NCI-H345 treated with DMSO at 0.1 percent for 48 hours (cell line): ENCODE results near the gene KRT86.
"Not testable (repeated sequence)": the region's sequence is repeated elsewhere in the genome, so short reads cannot be mapped to it uniquely, and the experiment has no call there.

ENCODE experiments used
- DNase-seq: peaks from one replicate; lab custom pipeline; 2025; ENCODE audit not compliant: unreplicated experiment; lab: John Stamatoyannopoulos, UW

Gene KRT86

DNA sequence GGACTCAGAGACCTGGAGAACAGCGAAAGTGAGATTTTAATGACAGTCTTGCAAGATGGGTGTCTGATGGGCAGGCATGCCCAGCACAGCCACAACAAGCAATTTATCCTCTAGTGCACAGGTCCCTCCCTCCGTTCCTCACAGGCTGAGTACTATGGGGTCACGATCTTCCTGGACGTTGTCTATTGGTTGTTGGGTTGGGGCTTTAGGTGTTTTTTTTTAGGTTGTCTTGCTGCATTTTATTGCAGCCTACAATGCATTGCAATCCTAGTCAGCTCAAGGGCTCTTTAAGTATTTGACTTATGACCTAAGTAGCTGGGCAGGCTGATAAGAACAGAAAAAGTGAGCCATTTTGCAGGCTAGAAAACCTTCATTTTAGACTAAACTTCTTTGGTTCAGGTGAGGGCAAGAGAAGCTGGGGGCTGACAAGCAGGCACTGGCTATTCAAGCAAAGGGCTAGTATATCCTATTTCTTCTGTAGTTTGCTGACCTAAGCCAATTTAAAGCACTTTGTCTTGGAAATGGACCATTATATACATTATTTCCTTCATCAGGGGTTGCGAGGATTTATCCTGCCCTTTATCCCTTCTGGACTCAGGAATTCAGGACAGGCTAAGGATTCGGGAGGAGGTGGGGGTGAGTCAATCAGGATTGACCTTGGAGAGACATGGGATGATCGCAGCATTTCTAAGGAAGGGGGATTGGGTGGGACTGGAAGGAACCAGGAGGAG is 35.4 kb upstream of the KRT86 start:
- no peak for DNase-seq

DNA sequence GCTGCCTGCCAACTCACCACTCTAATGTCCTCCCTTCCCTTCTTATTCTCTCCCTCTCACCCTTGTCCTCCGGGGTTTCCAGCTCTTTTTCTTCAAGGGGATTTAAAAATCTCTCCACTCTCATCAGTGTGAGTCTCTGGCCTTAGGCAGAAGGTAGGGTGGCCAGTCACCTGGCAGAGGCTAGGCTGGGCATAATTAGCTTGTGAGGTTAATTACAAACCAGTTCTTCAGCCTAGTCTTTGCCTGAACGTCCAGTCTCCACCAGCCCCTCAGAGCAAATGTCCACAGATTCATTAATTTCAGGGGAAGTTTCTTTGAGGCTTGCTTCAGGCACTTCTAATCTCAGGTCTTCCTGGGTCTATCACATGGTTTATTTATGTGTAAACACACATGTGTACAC is 34.7 kb upstream of the KRT86 start:
- no peak for DNase-seq

DNA sequence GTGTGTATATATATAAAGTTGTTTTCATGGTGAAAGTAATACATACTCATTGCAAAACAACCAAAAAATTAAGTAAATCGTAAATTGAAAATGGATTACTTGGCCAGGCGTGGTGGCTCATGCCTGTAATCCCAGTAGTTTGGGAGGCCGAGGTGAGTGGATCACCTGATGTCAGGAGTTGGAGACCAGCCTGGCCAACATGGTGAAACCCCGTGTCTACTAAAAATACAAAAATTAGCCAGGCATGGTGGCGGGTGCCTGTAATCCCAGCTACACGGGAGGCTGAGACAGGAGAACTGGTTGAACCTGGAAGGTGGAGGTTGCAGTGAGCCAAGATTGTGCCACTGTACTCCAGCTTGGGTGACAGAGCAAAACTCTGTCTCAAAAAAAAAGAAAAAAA is 34.2 kb upstream of the KRT86 start:
- not testable (repeated sequence) for DNase-seq

DNA sequence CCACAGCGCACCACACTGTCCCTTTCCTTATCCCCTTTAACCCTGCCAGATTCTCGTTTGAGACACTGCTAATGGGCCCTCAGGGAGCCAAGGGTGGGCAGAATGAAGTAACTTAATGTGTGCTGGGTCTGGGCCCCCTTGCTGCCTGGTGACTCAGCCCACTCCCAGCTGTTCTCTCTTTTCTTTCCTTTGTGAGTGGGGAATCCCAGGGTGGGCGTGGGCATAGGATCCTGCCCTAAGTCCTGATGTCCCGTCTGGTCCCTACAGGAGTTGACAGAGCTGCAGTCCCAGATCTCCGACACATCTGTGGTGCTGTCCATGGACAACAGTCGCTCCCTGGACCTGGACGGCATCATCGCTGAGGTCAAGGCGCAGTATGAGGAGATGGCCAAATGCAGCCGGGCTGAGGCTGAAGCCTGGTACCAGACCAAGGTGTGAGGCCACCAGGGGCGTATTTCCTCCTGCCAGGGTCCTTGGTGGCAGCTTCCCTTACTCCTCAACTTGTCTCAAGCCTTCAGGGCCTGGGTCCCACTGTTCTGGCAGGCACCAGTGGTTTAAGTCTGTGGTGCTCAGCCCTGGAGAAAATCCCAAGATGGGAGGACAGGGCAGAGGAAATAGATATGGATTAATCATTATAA is 33.1 kb upstream of the KRT86 start:
- no peak for DNase-seq

DNA sequence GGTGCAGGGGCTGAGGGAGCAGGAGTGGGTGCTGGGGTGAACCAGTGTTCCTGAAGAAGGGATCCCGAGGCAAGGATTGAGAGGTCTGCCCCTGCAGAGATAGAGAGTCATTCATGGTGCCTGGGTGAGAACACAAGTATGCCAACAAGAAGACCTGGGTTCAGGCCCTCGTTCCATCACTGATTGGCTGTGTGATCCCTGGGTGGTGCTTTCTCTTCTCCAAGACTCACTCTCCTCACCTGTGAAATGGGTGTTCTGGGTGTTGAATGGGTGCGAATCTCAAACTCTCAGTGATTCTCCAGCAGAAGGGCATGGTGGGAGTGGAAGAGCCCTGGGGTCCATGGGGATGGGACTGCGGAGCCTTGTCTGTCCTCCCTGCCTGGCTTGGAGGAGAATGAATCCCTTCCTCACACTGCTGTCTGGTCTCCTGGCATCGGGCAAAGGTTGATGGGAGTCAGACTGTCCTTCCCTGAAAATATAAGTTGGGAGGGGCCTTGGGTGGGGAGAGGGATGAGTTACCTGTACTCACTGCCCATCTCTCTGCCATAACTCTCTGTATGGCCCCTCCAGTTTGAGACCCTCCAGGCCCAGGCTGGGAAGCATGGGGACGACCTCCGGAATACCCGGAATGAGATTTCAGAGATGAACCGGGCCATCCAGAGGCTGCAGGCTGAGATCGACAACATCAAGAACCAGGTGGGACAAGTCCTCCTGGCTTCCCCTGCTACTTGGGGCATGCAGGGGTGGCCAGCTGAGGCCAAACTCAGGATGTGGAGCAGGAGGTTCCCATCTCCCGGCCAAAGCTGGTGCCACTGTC is 31.8 kb upstream of the KRT86 start:
- DNase-seq = no peak

DNA sequence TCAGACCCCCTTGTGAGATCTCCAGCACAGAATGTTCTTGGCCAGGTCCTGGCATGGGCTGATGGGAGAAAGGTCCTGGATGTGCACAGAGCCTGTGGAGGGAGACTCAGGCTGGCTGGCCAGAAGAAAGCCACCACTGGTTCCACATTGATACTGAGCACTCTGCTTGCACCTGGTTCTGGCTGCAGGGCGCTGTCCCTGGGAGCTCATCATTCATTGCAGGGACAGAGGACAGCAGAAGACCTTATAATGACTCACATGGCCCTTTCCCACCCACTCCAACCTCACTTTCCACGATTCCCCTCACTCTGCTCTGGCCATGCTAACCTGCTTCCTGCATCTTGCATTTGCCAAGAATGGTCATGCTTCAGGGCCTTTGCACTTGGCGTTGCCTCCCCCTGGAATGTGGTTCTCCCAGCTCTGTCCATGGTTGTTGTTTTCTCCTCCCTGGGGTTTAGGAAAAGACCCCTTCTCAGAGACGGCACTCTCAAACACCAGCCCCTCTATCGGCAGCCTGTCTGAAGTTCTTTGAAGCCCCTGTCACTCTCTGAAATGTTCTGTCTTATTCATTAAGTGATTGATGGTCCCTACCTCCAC is 31.1 kb upstream of the KRT86 start:
- peak; percentile 68 for DNase-seq

DNA sequence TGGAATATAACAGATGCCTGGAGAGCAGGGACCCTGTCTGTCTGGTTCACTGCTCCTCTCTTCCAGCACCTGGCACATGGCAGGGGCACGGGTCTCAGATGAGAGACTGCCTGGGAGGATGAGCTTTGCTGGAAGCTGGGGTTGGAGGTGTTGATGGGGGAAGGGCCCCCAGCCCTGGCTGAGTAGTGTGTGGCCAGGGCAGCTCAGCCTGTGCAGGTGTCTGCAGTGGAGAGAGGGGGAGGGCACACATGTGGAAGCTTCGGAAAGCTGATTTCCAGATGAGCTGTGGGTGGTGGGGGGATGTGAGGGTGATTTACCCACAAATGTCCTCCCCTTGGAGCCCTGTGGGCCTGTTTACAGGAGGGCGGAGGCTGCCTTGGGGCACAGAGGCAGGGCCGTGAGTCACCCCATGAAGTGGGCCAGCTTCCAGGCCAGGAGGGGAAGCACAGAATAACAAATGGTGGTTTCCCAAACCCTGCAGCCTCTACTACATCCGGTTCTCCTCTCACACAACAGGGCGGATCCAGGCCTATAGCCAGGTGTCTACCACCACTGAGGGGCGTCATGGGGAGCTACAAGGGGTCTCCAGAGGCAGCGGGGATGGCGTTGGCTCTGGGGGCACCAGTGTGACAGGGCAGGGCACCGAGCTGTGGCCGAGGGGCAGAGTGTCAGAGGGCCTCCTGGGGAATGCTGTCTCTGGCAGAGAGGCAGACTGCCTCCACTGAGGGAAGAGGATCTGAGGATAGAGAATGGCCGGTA is 30.4 kb upstream of the KRT86 start:
- peak; percentile 69 for DNase-seq

DNA sequence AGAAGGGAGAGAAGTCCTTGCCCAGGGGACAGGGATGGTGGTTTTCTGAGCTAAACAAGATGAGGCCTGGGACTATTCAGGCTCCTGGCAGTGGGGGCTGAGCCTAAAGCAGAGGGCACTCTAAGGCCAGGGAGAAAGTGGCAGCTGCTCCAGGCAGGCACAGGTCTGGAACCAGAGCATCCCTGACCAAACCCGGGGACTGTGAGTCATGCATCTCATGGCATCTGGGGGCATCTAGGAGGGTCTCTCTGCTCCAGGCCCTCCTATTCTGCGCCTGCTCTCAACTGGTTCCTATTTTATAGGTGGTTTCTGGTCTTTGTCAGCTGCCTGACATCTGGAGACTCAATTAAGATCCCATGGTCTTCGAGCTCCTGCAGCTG is 29.8 kb upstream of the KRT86 start:
- no peak for DNase-seq

DNA sequence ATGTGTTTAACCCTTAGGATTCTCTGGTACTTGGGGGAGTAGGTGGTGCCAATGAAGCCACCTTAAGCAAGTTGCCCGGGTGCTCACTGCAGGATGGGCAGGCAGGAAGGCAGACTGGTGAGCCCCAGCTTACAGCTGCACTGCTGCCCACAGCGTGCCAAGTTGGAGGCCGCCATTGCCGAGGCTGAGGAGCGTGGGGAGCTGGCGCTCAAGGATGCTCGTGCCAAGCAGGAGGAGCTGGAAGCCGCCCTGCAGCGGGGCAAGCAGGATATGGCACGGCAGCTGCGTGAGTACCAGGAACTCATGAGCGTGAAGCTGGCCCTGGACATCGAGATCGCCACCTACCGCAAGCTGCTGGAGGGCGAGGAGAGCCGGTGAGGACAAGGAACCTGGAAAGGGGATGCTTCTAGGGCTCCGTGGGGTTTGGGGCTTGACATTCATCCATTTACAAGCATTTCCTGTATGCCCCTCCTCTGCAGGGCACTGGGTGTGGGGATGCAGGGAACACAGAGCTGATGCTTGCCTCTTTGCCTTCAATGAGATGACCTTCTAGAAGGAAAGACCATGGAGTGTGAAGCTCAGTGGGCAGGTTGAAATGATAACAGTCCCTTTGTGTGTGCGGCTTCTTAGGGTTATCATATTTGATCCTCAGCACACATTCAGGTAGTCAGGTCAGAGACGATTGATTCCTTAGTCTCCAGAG is 29.0 kb upstream of the KRT86 start:
- no peak for DNase-seq

DNA sequence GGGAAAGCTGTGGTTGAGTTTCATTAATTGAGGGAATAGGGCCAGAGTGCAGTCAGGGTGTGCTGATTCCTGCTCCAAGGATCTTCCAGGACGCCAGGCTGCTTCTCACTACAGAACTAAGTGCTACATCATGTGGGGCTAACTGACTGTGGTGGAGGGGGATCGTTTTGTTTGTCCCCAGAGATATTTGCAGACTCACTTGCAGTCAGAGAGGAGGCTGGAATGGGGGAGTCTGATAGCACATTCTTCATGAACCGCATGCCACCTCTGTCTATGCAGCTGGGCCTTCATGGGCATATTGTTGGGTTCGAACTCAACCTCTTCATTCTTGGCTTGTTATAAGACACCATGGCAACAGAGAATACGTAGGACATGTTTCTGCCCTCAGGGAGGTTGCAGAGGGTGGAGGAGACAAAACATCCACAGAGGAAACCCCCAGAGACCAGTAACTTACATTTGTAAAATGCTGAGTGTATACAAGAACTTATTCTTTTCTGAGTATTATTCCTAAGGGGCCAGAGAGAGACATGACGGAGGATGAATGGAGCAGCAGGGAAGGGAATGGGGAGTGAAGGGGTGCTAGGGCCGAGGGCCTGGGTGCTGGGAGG is 28.4 kb upstream of the KRT86 start:
- no peak for DNase-seq

DNA sequence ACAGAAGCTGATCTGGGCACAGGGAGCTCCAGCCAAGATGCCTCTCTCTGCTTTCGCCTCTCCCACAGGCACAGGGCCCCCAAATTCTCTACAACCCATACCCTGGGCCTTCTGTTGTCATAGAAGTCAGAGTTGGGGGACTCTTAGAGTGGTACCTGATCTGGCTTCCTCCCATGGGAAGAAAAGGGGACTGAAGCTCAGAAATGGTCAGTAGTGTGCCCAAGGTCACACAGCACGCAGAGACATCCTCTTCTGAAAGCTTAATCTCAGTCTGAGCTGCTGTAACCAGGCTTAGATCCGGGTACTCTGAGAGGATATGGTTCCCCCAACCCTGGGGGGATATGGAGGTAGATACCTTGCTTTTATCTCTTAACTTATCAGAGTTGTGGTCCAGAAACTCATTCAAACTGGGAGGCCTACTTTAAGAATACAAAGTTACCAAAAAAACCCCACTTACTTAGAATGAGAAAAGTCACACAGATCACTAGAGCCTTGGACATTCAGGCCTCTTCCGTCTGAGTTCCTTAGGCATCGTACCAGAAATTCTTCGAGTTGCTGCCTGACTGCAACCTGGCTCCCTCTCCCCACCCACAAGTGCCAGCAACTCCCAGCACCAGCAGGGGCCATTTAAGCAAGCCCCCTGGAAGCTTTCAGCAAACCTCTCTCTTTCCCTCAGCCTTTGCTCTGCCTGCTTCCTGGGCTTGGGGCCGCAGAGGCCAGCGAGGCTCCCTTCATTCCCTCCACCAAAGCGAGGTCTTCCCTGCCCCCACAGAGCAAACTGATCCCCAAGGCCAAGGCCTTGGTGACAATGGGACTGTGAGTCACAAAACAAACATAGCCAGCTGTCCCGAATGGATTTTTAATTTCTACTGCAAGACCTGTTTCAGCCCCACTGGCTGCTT is 27.5 kb upstream of the KRT86 start:
- DNase-seq = peak; percentile 66

DNA sequence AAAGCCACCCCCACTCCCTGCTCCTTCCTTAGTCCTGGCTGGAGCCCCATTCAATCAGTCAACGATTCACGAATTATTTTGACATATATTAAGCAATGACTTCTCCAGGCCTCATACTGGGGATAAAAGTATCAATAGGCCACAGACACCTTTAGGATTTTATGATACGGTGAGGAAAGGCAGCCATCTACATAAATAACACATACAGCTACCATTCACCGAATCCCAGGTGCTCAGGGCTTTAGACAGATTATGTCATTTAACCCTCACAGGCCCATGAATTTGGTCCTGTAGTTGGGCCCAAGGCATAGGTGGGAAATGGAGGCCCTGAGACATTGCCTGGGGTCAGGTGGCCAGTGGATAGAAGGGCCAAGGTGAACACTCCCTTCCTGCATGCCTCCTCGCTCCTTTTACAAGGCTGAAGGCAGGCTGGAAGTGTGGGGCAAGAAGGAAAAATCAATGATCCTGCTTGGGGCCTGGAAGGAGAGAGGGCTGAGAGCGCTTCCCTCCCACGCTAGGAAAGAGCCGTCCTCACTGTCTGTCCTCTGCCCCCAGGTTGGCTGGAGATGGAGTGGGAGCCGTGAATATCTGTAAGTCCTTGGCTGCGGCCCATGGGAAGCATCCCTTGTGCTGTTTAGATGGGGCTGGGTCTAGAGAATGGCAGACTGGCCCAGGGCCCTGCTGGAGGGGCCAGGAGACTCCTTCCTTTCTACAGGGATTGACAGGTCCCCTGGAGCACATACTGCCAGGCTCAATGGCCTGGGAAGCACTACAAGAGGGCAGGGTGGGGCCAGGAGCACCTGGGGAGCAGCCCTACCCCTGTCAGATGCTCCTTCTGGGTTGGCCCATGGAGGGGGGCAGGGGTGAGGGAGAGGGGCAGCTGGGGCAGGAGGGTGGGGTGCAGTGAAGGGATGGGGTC is 26.6 kb upstream of the KRT86 start:
- no peak for DNase-seq

DNA sequence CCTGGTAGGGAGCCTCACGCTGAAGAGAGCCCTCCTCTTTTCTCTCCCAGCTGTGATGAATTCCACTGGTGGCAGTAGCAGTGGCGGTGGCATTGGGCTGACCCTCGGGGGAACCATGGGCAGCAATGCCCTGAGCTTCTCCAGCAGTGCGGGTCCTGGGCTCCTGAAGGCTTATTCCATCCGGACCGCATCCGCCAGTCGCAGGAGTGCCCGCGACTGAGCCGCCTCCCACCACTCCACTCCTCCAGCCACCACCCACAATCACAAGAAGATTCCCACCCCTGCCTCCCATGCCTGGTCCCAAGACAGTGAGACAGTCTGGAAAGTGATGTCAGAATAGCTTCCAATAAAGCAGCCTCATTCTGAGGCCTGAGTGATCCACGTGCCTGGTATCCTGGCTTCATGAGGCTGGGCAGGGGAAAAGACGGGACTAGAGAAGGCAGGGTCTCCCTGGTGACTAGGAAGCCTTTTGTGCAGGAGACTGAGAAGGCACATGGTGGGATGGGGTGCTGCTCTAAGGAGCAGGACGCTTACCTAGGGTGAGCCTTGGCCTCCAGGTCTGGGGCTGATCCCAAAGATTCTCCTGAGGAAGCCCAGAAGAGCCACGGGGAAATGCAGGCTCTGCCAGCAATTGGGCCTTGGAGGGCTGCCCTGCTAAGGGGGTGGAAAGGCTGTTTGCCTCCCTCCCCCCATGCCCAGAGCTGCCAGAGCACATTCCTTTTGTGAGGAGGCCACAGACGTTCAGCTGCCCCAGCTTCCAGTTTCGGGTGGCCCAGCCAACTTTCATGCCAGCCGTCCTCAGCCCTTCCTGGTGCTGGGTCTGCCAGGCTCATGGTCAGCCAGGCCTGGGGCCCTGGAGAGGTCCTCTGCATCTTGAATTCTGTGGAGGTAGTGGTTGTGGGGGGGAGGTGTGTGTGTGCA is 25.6 kb upstream of the KRT86 start:
- no peak for DNase-seq

DNA sequence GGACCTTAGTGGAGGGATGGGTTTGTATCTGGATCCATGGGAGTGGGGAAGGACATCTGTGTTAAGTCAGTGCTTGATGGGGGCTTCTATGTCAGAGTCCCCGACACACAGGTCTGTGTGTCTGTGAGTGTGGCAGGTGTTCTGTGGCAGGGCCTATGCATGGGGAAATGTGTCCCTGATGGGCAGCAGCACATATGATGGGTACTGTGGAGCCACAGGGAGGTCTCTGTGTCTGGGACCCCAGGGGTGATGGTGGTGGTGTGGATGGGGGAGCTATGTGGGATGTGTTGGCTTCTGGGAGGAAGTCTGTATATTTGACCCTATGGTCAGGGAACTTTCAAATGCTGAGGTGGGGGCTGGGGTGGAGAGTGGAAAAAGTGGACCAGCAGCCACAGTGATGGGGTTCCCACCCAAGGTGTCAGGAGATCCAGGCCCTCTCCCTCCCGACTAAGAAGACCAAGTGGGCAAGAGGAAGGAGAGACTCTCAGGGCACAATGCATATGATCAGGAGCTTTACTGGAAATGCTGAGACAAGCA is 24.9 kb upstream of the KRT86 start:
- DNase-seq = no peak

DNA sequence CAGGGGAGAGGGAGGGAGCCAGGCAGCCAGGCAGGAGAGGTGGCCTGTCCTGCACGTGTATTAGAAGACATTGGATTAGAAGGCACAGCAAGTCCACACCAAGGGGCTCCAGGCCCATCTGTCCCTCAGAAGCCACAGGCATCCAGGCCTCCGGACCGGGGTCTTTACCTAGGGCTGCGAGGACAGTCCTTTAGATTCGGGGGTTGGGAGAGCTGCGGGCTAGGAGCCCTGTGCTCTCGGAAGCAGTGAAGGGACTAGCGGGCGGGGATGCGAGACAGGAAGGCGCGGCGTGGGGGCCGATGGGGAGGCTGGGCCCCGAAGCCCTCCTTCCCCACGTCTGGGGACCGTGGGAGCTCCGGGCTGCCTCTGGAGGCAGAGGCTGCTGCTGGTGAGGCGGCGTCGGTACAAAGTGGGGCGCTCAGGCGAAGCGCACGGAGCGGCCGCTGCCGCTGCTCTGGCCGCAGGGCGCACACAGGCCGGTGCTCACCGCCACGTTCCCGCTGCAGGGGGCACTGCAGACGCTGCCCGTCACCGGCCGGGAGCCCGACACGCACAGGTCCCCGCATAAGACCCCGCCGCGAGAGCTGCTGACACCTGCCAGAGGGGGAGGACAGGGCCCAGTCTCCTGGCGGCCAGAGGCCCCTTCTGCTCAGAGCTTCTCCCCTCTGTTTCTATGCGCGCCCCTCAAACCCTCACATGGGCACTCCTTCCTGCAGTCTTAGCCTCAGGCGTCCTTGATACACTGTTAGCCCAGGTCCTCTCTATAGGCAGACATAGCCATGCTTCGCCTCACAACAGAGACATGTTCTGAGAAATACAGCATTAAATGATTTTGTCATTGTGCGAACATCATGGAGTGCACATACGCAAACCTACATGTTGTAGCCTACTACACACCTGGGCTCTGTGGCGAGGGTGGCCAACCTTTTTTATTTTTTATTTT is 24.1 kb upstream of the KRT86 start:
- DNase-seq = no peak
